K562 (cell line): ENCODE measurements around the gene TULP1. TPM values are rescaled to one million over a fixed set of nuclear protein-coding genes. Genes with fewer than 3 reads are reported as not detected.

ENCODE experiments used
- CTBP1 ChIP-seq: fragments of 450-650 bp; IDR thresholded peaks from 2 replicates; pipeline ENCODE4 v1.6.1; 2016; ENCODE audit warnings: borderline replicate concordance
- FOXP1 ChIP-seq: sonication (generic); formaldehyde crosslinking; IDR thresholded peaks from 2 replicates; pipeline ENCODE4 v1.8.0; 2022; ENCODE audit warnings: mild to moderate bottlenecking, missing genetic modification reagents
- HEY1 ChIP-seq: fragments of 250-450 bp; sonication (Bioruptor Pico); IDR thresholded peaks from 2 replicates; pipeline ENCODE4 v1.5.0; 2020; ENCODE audit warnings: mild to moderate bottlenecking, moderate library complexity, borderline replicate concordance
- HNRNPLL ChIP-seq: fragments of 200-400 bp; formaldehyde crosslinking; IDR thresholded peaks from 2 replicates; pipeline ENCODE4 v1.6.1; 2017; ENCODE audit warnings: low read length, low read depth, mild to moderate bottlenecking; ENCODE audit not compliant: poor library complexity, severe bottlenecking
- ILK ChIP-seq: fragments of 450-650 bp; IDR thresholded peaks from 2 replicates; pipeline ENCODE4 v1.6.1; 2016; ENCODE audit warnings: missing genetic modification characterization, low read depth, mild to moderate bottlenecking, missing compliant biosample characterization, moderate library complexity, borderline replicate concordance
- JUN ChIP-seq, 2 experiments: sonication (generic) in 1 of 2; formaldehyde crosslinking in 1 of 2; IDR thresholded peaks; 2 replicates each; pipeline versions ENCODE4 v1.6.1 to v1.8.0; 2012 to 2022; ENCODE audit warnings: borderline replicate concordance in 2 of 2, mild to moderate bottlenecking in 2 of 2, improper control_type of control experiment in 1 of 2, low read depth in 1 of 2, low read length in 1 of 2, missing genetic modification reagents in 1 of 2
- KAT7 ChIP-seq: sonication (generic); formaldehyde crosslinking; IDR thresholded peaks from 2 replicates; pipeline ENCODE4 v1.8.0; 2022; ENCODE audit warnings: missing genetic modification reagents, mild to moderate bottlenecking, borderline replicate concordance
- KDM5B ChIP-seq: fragments of 200-600 bp; sonication (generic); IDR thresholded peaks from 2 replicates; pipeline ENCODE4 v1.6.1; 2012; ENCODE audit warnings: low read depth, mild to moderate bottlenecking, moderate library complexity, low read length, control low read depth, inconsistent platforms; ENCODE audit not compliant: insufficient replicate concordance
- L3MBTL2 ChIP-seq: fragments of 450-650 bp; IDR thresholded peaks from 2 replicates; pipeline ENCODE4 v1.6.1; 2016; ENCODE audit warnings: mild to moderate bottlenecking, moderate library complexity
- MNT ChIP-seq, 2 experiments: fragments of 450-650 bp; conservative IDR thresholded peaks; 2 replicates each; pipeline ENCODE4 v1.6.1; 2017; ENCODE audit warnings: mild to moderate bottlenecking in 2 of 2, moderate library complexity in 2 of 2
- NFYB ChIP-seq: IDR thresholded peaks from 2 replicates; pipeline ENCODE4 v1.6.1; 2011; ENCODE audit warnings: mild to moderate bottlenecking, moderate library complexity; ENCODE audit not compliant: insufficient read length; ENCODE audit errors: extremely low read depth
- NONO ChIP-seq, 2 experiments: fragments of 200-400 bp in 1 of 2; fragments of 450-650 bp in 1 of 2; formaldehyde crosslinking in 1 of 2; IDR thresholded peaks; 2 replicates each; pipeline ENCODE4 v1.6.1; 2017; ENCODE audit warnings: low read depth in 2 of 2, mild to moderate bottlenecking in 2 of 2, moderate library complexity in 2 of 2, low read length in 1 of 2
- PHF8 ChIP-seq: fragments of 200-600 bp; sonication (generic); IDR thresholded peaks from 2 replicates; pipeline ENCODE4 v1.6.1; 2012; ENCODE audit warnings: mixed run types, mild to moderate bottlenecking, inconsistent platforms, low read length, moderate library complexity, borderline replicate concordance
- POLR2G ChIP-seq: fragments of 200-400 bp; formaldehyde crosslinking; IDR thresholded peaks from 2 replicates; pipeline ENCODE4 v1.6.1; 2017; ENCODE audit warnings: low read depth, mild to moderate bottlenecking, antibody characterized with exemption, low read length, moderate library complexity
- PRPF4 ChIP-seq: fragments of 200-400 bp; formaldehyde crosslinking; IDR thresholded peaks from one replicate; pipeline ENCODE4 v1.6.1; 2017; ENCODE audit warnings: low read length, low read depth, mild to moderate bottlenecking; ENCODE audit not compliant: insufficient read depth, poor library complexity, severe bottlenecking
- SAFB ChIP-seq: fragments of 200-400 bp; formaldehyde crosslinking; IDR thresholded peaks from 2 replicates; pipeline ENCODE4 v1.6.1; 2017; ENCODE audit warnings: low read depth, low read length, borderline replicate concordance
- THRAP3 ChIP-seq: fragments of 450-650 bp; IDR thresholded peaks from 2 replicates; pipeline ENCODE4 v1.6.1; 2016; ENCODE audit warnings: mild to moderate bottlenecking, inconsistent platforms, borderline replicate concordance
- ZFX ChIP-seq: sonication (generic); formaldehyde crosslinking; IDR thresholded peaks from 2 replicates; pipeline ENCODE4 v1.8.0; 2022; ENCODE audit warnings: mild to moderate bottlenecking, missing genetic modification reagents, moderate library complexity
- ZNF239 ChIP-seq: fragments of 250-450 bp; sonication (Bioruptor Pico); IDR thresholded peaks from 2 replicates; pipeline ENCODE4 v1.4.0; 2020; ENCODE audit warnings: mild to moderate bottlenecking
- ZNF263 ChIP-seq: sonication (generic); formaldehyde crosslinking; IDR thresholded peaks from 2 replicates; pipeline ENCODE4 v1.8.0; 2022; ENCODE audit warnings: mild to moderate bottlenecking, missing genetic modification reagents, borderline replicate concordance
- ZNF347 ChIP-seq: fragments of 450-650 bp; formaldehyde crosslinking; IDR thresholded peaks from 2 replicates; pipeline ENCODE4 v1.4.0; 2020; ENCODE audit warnings: low read depth, mild to moderate bottlenecking, moderate library complexity
- ZNF740 ChIP-seq, 3 experiments: fragments of 200-800 bp in 1 of 3; sonication (Bioruptor generic) in 1 of 3; sonication (generic) in 1 of 3; formaldehyde crosslinking in 1 of 3; IDR thresholded peaks; 2 replicates each; pipeline versions ENCODE4 v1.6.1 to v1.8.0; 2016 to 2022; ENCODE audit warnings: mild to moderate bottlenecking in 2 of 3, missing compliant biosample characterization in 2 of 3, missing genetic modification characterization in 2 of 3, missing genetic modification reagents in 1 of 3
- polyA plus RNA-seq, 8 experiments: library from polyadenylated mRNA; depleted of rRNA in 4 of 8; stranded (reverse) in 5 of 8; unstranded in 3 of 8; fragments of >200 nt; fragmentation: Nextera tagmentation in 2 of 8; fragmentation: Illumina TruSeq in 1 of 8; extraction: Ambion mirVana in 2 of 8; extraction: Trizol in 1 of 8; gene quantifications; 2 replicates each; pipeline versions ENCODE4 v1.2.1 to v1.2.3, GENCODE V29; 2011 to 2014; ENCODE audit warnings: inconsistent platforms in 1 of 8, missing spikeins in 1 of 8
- total RNA-seq, 7 experiments: library from RNA; depleted of rRNA in 6 of 7; stranded (reverse); fragments of >200 nt in 6 of 7; fragmentation: Illumina TruSeq in 2 of 7; extraction: Trizol in 2 of 7; gene quantifications; 2 replicates each; pipeline versions ENCODE4 v1.2.1 to v1.2.3, GENCODE V29; 2011 to 2021; ENCODE audit warnings: low replicate concordance in 1 of 7

Gene TULP1
- total and polyA plus RNA-seq, 9 of the 15 experiments (the other 6 are each of a cell fraction or from before 2014, with no cell fraction given), result 0.06 to 0.17 (median 0.09) TPM; not detected in 6

- no peak; the same call in 1 of the 2 replicates for TF ChIP-seq JUN (IDR thresholded peaks at IDR 0.05; ENCODE audit: borderline replicate concordance, low read depth, low read length)
- peak; percentile 54; the same call in 1 of the 2 replicates for TF ChIP-seq JUN (CRISPR knock-in tag; IDR thresholded peaks at IDR 0.05; ENCODE audit: borderline replicate concordance)
- no peak for TF ChIP-seq ZNF347 (CRISPR knock-in tag)
- TF ChIP-seq SAFB, result peak; percentile 34; the same call in 1 of the 2 replicates
- TF ChIP-seq ILK (tag), result no peak
- peak; percentile 86 for TF ChIP-seq ZFX (CRISPR knock-in tag)
- peak in 1 of 2 experiments; percentile 52; a peak in 1 of 4 replicates for TF ChIP-seq NONO (IDR thresholded peaks at IDR 0.05; ENCODE audit: low read depth in 2 of 2, low read length in 1 of 2)
- TF ChIP-seq L3MBTL2, result peak; percentile 32; the same call in 1 of the 2 replicates
- 0 out of 4 replicates have a peak, but pooled peaks of 1 of the 2 experiments have one; percentile 7 for TF ChIP-seq MNT (conservative IDR thresholded peaks at IDR 0.05)
- TF ChIP-seq KDM5B, result peak; percentile 17
- 0 out of 2 replicates have a peak, but pooled peaks have one; percentile 72 for TF ChIP-seq KAT7 (CRISPR knock-in tag)
- peak; percentile 46; the same call in 1 of the 2 replicates for TF ChIP-seq CTBP1
- TF ChIP-seq PRPF4, result no peak
- TF ChIP-seq POLR2G, result peak; percentile 70; the same call in 1 of the 2 replicates
- 0 out of 2 replicates have a peak, but pooled peaks have one; percentile 27 for TF ChIP-seq ZNF239 (CRISPR knock-in tag)
- TF ChIP-seq FOXP1 (CRISPR knock-in tag), result 0 out of 2 replicates have a peak, but pooled peaks have one; percentile 19
- TF ChIP-seq THRAP3, result no peak
- TF ChIP-seq HEY1 (CRISPR knock-in tag), result no peak
- peak; percentile 32 for TF ChIP-seq HNRNPLL
- peak; percentile 50; the same call in 1 of the 2 replicates for TF ChIP-seq PHF8
- TF ChIP-seq NFYB, result no peak
- TF ChIP-seq ZNF263 (CRISPR knock-in tag), result 0 out of 2 replicates have a peak, but pooled peaks have one; percentile 34
- TF ChIP-seq ZNF740 (CRISPR knock-in tag; IDR thresholded peaks at IDR 0.05), result no peak; the same call in 1 of the 2 replicates
- TF ChIP-seq ZNF740 (tag; IDR thresholded peaks at IDR 0.05), result peak in 1 of 2 experiments; percentile 60; a peak in 2 of 4 replicates
These were observed 16.5 kb downstream of the TULP1 start (continued) for GRCh38 chr6:35496036-35496840.
